Measurements from ENCODE around the gene NAA38. TPM values are rescaled to one million over a fixed set of nuclear protein-coding genes. Genes with fewer than 3 reads are reported as not detected.

NAA38 gene
- total RNA-seq, 1 experiment from 2014 or later: 46.3 TPM

- no peak for TF ChIP-seq CDX4 (CRISPR knock-in tag; IDR thresholded peaks at IDR 0.05; ENCODE audit: borderline replicate concordance)
Observed at GRCh38 chr17:7854851-7855659, 2.3 kb downstream of the NAA38 start, which contains the start of gene TMEM88 (continued).

GRCh38 chr17:7854078-7854777, 3.1 kb downstream of the NAA38 start:
- peak; percentile 43 for DNase-seq (ENCODE audit: low spot score)
- Mint-ChIP-seq H3K9me3 (no peaks in the 10 kb centered on the region), H3K4me1 (peaks cover 38% of the 10 kb centered on the region), H3K4me3 (peak overlapping the region; percentile 63), H3K36me3 (no peaks in the 10 kb centered on the region), H3K27ac (no peak overlapping the region), H3K27me3 (ENCODE audit: low read depth) (peaks cover 30% of the 10 kb centered on the region)
- ChIA-PET CTCF (interaction anchor here (1.2 kb wide), 1 partner anchor 134 kb away, joined by 3 read pairs; no protein-coding TSS in a partner anchor), POLR2A (interaction anchor here (1.0 kb wide), 1 partner anchor 18 kb away, joined by 5 read pairs; no protein-coding TSS in a partner anchor)
- ATAC-seq: no peak
- TF ChIP-seq ATF6 (CRISPR knock-in tag; IDR thresholded peaks at IDR 0.05): no peak
- no peak for TF ChIP-seq ZNF532 (CRISPR knock-in tag; IDR thresholded peaks at IDR 0.05; ENCODE audit: borderline replicate concordance)
- no peak for TF ChIP-seq STAT6 (CRISPR knock-in tag; conservative IDR thresholded peaks at IDR 0.05; ENCODE audit: low read depth)
- no peak for TF ChIP-seq ERG (CRISPR knock-in tag; IDR thresholded peaks at IDR 0.05)
- TF ChIP-seq HMGA2 (CRISPR knock-in tag; IDR thresholded peaks at IDR 0.05): no peak
- no peak for TF ChIP-seq ZBTB43 (CRISPR knock-in tag; IDR thresholded peaks at IDR 0.05)
- TF ChIP-seq TP53 (CRISPR knock-in tag; IDR thresholded peaks at IDR 0.05): no peak
- no peak for TF ChIP-seq ATF3 (CRISPR knock-in tag; conservative IDR thresholded peaks at IDR 0.05)
- no peak for TF ChIP-seq NR3C1 (CRISPR knock-in tag; conservative IDR thresholded peaks at IDR 0.05; ENCODE audit: low read depth)
- no peak for TF ChIP-seq PRRX2 (CRISPR knock-in tag; IDR thresholded peaks at IDR 0.05)
- TF ChIP-seq E2F5 (CRISPR knock-in tag; IDR thresholded peaks at IDR 0.05): no peak
- no peak for TF ChIP-seq GTF2I (CRISPR knock-in tag; conservative IDR thresholded peaks at IDR 0.05)

All from WTC11 (cell line).